ENCODE measurements around the gene MGAT5. TPM values are rescaled to one million over a fixed set of nuclear protein-coding genes. Genes with fewer than 3 reads are reported as not detected.
"Not testable (repeated sequence)": the region's sequence is repeated elsewhere in the genome, so short reads cannot be mapped to it uniquely, and the experiment has no call there.

MGAT5 gene
- total and polyA plus RNA-seq, 2 donors from 2014 or later = 14.3 to 40.9 TPM

- H3K27me3 ChIP-seq (ENCODE audit: control insufficient read depth, insufficient read depth, low read length) = no peaks in the 10 kb centered on the region
- no peaks in the 10 kb centered on the region for H3K4me1 ChIP-seq (ENCODE audit: control insufficient read depth in 2 of 3, insufficient read depth in 2 of 3, low read depth in 1 of 3, low read length in 3 of 3)
- intact Hi-C loops (cut with DNase I) = no loop called here
- TF ChIP-seq CTCF (IDR thresholded peaks at IDR 0.05; ENCODE audit: borderline replicate concordance, extremely low read depth, insufficient read depth) = no peak
- FAIRE-seq (no peak), DNase-seq (no peak)
- no peaks in the 10 kb centered on the region for H3K36me3 ChIP-seq (ENCODE audit: control insufficient read depth in 2 of 3, insufficient read depth in 3 of 3, low read length in 3 of 3)
- peaks cover 0 to 4% (median 0%) of the 10 kb centered on the region in 3 donors for H3K9me3 ChIP-seq (ENCODE audit: control insufficient read depth in 2 of 3, insufficient read depth in 1 of 3, low read length in 3 of 3)
- H3K9ac ChIP-seq (ENCODE audit: low read length in 3 of 3) = no peak overlapping the region
- no peak overlapping the region for H3K27ac ChIP-seq (ENCODE audit: low read depth in 2 of 2, low read length in 2 of 2)
- no peak overlapping the region for H3K4me3 ChIP-seq (ENCODE audit: low read length in 3 of 3)
Measured at GRCh38 chr2:134468776-134469175, 214.9 kb downstream of the MGAT5 start.

GRCh38 chr2:134469516-134470115 lies 215.7 kb downstream of the MGAT5 start:
- H3K36me3 ChIP-seq (ENCODE audit: control insufficient read depth in 2 of 3, insufficient read depth in 3 of 3, low read length in 3 of 3) = no peaks in the 10 kb centered on the region
- DNase-seq (no peak), FAIRE-seq (no peak)
- no peaks in the 10 kb centered on the region for H3K27me3 ChIP-seq (ENCODE audit: control insufficient read depth, insufficient read depth, low read length)
- intact Hi-C loops (cut with DNase I) = no loop called here
- no peak for TF ChIP-seq CTCF (IDR thresholded peaks at IDR 0.05; ENCODE audit: borderline replicate concordance, extremely low read depth, insufficient read depth)
- H3K4me1 ChIP-seq (ENCODE audit: control insufficient read depth in 2 of 3, insufficient read depth in 2 of 3, low read depth in 1 of 3, low read length in 3 of 3) = no peaks in the 10 kb centered on the region
- no peak overlapping the region for H3K27ac ChIP-seq (ENCODE audit: low read depth in 2 of 2, low read length in 2 of 2)
- H3K4me3 ChIP-seq (ENCODE audit: low read length in 3 of 3) = no peak overlapping the region
- H3K9ac ChIP-seq (ENCODE audit: low read length in 3 of 3) = no peak overlapping the region
- H3K9me3 ChIP-seq (ENCODE audit: control insufficient read depth in 2 of 3, insufficient read depth in 1 of 3, low read length in 3 of 3) = peaks cover 0 to 4% (median 0%) of the 10 kb centered on the region in 3 donors

- no peaks in the 10 kb centered on the region for H3K4me1 ChIP-seq (ENCODE audit: control insufficient read depth in 2 of 3, insufficient read depth in 2 of 3, low read depth in 1 of 3, low read length in 3 of 3)
- H3K36me3 ChIP-seq (ENCODE audit: control insufficient read depth in 2 of 3, insufficient read depth in 3 of 3, low read length in 3 of 3) = no peaks in the 10 kb centered on the region
- no peak for DNase-seq
- H3K9ac ChIP-seq (ENCODE audit: low read length in 3 of 3) = no peak overlapping the region
- FAIRE-seq = no peak
- TF ChIP-seq CTCF (IDR thresholded peaks at IDR 0.05; ENCODE audit: borderline replicate concordance, extremely low read depth, insufficient read depth) = no peak
- no peaks in the 10 kb centered on the region for H3K27me3 ChIP-seq (ENCODE audit: control insufficient read depth, insufficient read depth, low read length)
- intact Hi-C loops (cut with DNase I) = no loop called here
- H3K9me3 ChIP-seq (ENCODE audit: control insufficient read depth in 2 of 3, insufficient read depth in 1 of 3, low read length in 3 of 3) = peaks cover 0 to 4% (median 0%) of the 10 kb centered on the region in 3 donors
- no peak overlapping the region for H3K4me3 ChIP-seq (ENCODE audit: low read length in 3 of 3)
- H3K27ac ChIP-seq (ENCODE audit: low read depth in 2 of 2, low read length in 2 of 2) = no peak overlapping the region
Measured at GRCh38 chr2:134470561-134471168, 216.8 kb downstream of the MGAT5 start.

GRCh38 chr2:134476982-134477381 lies 223.1 kb downstream of the MGAT5 start:
- DNase-seq; H3K9me3 ChIP-seq (ENCODE audit: control insufficient read depth in 2 of 3, insufficient read depth in 1 of 3, low read length in 3 of 3); H3K27me3 ChIP-seq (ENCODE audit: control insufficient read depth, insufficient read depth, low read length); H3K27ac ChIP-seq (ENCODE audit: low read depth in 2 of 2, low read length in 2 of 2); H3K4me1 ChIP-seq (ENCODE audit: control insufficient read depth in 2 of 3, insufficient read depth in 2 of 3, low read depth in 1 of 3, low read length in 3 of 3); H3K36me3 ChIP-seq (ENCODE audit: control insufficient read depth in 2 of 3, insufficient read depth in 3 of 3, low read length in 3 of 3); FAIRE-seq; intact Hi-C loops (cut with DNase I); H3K4me3 ChIP-seq (ENCODE audit: low read length in 3 of 3); H3K9ac ChIP-seq (ENCODE audit: low read length in 3 of 3): not testable (repeated sequence)
